Neural cell (in vitro differentiated cells): ENCODE results near the gene MAJIN.

ENCODE experiments used
- EP300 ChIP-seq: fragments of 450-650 bp; conservative IDR thresholded peaks from 2 replicates; pipeline ENCODE4 v1.6.1; 2014; ENCODE audit warnings: antibody characterized with exemption, mild to moderate bottlenecking, moderate library complexity; ENCODE audit not compliant: poor library complexity, severe bottlenecking
- EZH2 ChIP-seq: fragments of 200-600, 300-800 bp; shearing (Covaris generic), sonication (generic); IDR thresholded peaks from 2 replicates; pipeline ENCODE4 v1.6.1; 2014; ENCODE audit warnings: antibody characterized with exemption, low read length, borderline replicate concordance, mild to moderate bottlenecking; ENCODE audit not compliant: insufficient read depth, poor library complexity, severe bottlenecking
- MXI1 ChIP-seq: fragments of 450-650 bp; conservative IDR thresholded peaks from 2 replicates; pipeline ENCODE4 v1.6.1; 2014; ENCODE audit warnings: antibody characterized with exemption, mild to moderate bottlenecking; ENCODE audit not compliant: poor library complexity, severe bottlenecking
- POLR2AphosphoS5 ChIP-seq: IDR thresholded peaks from 2 replicates; pipeline ENCODE4 v1.6.1; 2012
- RAD21 ChIP-seq: fragments of 450-650 bp; conservative IDR thresholded peaks from 2 replicates; pipeline ENCODE4 v1.6.1; 2014; ENCODE audit warnings: antibody characterized with exemption, mild to moderate bottlenecking, moderate library complexity
- TAF1 ChIP-seq: IDR thresholded peaks from 2 replicates; pipeline ENCODE4 v1.6.1; 2012; ENCODE audit warnings: low read depth
- TF ChIP-seq, protein P1 (sequence below): fragments of 450-650 bp; IDR thresholded peaks from 2 replicates; pipeline ENCODE4 v1.5.1; 2014; ENCODE audit warnings: antibody characterized with exemption, mild to moderate bottlenecking, moderate library complexity; ENCODE audit not compliant: poor library complexity, severe bottlenecking
- TF ChIP-seq, protein P2 (sequence below): IDR thresholded peaks from 2 replicates; pipeline ENCODE4 v1.6.1; 2012; ENCODE audit warnings: borderline replicate concordance

DNA sequence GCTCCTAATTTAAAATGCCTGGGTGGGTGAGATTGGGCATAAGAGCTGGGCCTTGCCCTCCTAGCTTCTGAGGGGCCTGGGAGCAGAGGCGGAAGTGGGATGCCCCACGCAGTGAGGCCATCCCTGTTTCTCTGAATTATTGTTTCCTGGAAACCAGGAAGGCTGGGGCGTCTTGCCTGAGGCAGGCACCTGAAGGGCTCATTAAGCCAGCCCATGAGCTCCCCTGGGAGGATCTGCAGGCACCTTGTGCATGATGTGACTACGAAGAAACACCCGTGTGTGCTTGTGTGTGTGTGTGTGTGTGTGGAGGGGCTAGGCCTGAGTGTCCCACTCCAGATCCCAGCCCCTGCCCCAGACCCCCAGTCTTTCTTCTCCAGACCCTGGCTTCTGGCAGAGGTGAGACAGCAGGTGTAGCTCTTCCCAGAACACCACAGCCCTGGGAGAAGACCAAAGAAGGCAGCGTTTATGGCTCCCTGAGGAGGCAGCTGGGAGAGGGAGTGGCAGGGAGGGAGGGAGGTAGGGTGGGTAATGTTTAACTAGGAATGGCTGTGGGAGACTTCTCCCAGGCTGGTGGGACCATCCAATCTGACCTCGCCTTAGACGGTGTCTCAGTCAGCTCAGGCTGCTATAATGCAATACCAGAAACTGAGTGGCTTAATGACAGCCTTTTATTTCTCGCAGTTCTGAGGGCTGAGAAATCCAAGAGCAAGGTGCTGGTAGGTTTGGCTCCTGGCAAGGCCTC, 27.0 kb upstream of the MAJIN start:
- TF ChIP-seq, protein P1, sequence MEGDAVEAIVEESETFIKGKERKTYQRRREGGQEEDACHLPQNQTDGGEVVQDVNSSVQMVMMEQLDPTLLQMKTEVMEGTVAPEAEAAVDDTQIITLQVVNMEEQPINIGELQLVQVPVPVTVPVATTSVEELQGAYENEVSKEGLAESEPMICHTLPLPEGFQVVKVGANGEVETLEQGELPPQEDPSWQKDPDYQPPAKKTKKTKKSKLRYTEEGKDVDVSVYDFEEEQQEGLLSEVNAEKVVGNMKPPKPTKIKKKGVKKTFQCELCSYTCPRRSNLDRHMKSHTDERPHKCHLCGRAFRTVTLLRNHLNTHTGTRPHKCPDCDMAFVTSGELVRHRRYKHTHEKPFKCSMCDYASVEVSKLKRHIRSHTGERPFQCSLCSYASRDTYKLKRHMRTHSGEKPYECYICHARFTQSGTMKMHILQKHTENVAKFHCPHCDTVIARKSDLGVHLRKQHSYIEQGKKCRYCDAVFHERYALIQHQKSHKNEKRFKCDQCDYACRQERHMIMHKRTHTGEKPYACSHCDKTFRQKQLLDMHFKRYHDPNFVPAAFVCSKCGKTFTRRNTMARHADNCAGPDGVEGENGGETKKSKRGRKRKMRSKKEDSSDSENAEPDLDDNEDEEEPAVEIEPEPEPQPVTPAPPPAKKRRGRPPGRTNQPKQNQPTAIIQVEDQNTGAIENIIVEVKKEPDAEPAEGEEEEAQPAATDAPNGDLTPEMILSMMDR, result no peak
- TF ChIP-seq EZH2 (no peak), TAF1 (no peak), EP300 (no peak), POLR2AphosphoS5 (no peak), RAD21 (no peak), MXI1 (no peak)
- TF ChIP-seq, protein P2, sequence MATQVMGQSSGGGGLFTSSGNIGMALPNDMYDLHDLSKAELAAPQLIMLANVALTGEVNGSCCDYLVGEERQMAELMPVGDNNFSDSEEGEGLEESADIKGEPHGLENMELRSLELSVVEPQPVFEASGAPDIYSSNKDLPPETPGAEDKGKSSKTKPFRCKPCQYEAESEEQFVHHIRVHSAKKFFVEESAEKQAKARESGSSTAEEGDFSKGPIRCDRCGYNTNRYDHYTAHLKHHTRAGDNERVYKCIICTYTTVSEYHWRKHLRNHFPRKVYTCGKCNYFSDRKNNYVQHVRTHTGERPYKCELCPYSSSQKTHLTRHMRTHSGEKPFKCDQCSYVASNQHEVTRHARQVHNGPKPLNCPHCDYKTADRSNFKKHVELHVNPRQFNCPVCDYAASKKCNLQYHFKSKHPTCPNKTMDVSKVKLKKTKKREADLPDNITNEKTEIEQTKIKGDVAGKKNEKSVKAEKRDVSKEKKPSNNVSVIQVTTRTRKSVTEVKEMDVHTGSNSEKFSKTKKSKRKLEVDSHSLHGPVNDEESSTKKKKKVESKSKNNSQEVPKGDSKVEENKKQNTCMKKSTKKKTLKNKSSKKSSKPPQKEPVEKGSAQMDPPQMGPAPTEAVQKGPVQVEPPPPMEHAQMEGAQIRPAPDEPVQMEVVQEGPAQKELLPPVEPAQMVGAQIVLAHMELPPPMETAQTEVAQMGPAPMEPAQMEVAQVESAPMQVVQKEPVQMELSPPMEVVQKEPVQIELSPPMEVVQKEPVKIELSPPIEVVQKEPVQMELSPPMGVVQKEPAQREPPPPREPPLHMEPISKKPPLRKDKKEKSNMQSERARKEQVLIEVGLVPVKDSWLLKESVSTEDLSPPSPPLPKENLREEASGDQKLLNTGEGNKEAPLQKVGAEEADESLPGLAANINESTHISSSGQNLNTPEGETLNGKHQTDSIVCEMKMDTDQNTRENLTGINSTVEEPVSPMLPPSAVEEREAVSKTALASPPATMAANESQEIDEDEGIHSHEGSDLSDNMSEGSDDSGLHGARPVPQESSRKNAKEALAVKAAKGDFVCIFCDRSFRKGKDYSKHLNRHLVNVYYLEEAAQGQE, result no peak
